Epithelial cell of esophagus (primary cell): ENCODE results near the gene MERTK.
"Not testable (repeated sequence)": the region's sequence is repeated elsewhere in the genome, so short reads cannot be mapped to it uniquely, and the experiment has no call there.

Experiments used
- DNase-seq: peaks from one replicate; pipeline ENCODE4 v3.0.0; 2010; ENCODE audit warnings: low read depth
- H3K4me3 ChIP-seq: 2 replicates; pipeline ENCODE4 v1.5.1; 2011; ENCODE audit warnings: mild to moderate bottlenecking, low read length, control low read depth
- CTCF ChIP-seq: IDR thresholded peaks from 2 replicates; pipeline ENCODE4 v1.5.1; 2011; ENCODE audit warnings: low read depth, mild to moderate bottlenecking, low read length, control low read depth, inconsistent platforms; ENCODE audit not compliant: insufficient read depth; ENCODE audit errors: missing control alignments

Gene MERTK

GRCh38 chr2:111958901-111959300 lies 60.5 kb downstream of the MERTK start:
- DNase-seq = no peak
- no peak for TF ChIP-seq CTCF
- no peak overlapping the region for H3K4me3 ChIP-seq

GRCh38 chr2:111961663-111962062 lies 63.3 kb downstream of the MERTK start:
- no peak for TF ChIP-seq CTCF
- no peak for DNase-seq
- H3K4me3 ChIP-seq = no peak overlapping the region

GRCh38 chr2:111963086-111963485 lies 64.7 kb downstream of the MERTK start:
- H3K4me3 ChIP-seq, DNase-seq: not testable (repeated sequence)

- not testable (repeated sequence) for H3K4me3 ChIP-seq, DNase-seq
Observed at GRCh38 chr2:111963508-111963907, 65.1 kb downstream of the MERTK start.

GRCh38 chr2:111965062-111965461 lies 66.7 kb downstream of the MERTK start:
- no peak for TF ChIP-seq CTCF
- H3K4me3 ChIP-seq = no peak overlapping the region
- no peak for DNase-seq

GRCh38 chr2:111966241-111966640 lies 67.8 kb downstream of the MERTK start:
- TF ChIP-seq CTCF = no peak
- no peak for DNase-seq
- no peak overlapping the region for H3K4me3 ChIP-seq

- peak; percentile 4 for DNase-seq
- TF ChIP-seq CTCF = no peak
- no peak overlapping the region for H3K4me3 ChIP-seq
Observed at GRCh38 chr2:111967018-111967417, 68.6 kb downstream of the MERTK start.

GRCh38 chr2:111970453-111970852 lies 72.0 kb downstream of the MERTK start:
- no peak overlapping the region for H3K4me3 ChIP-seq
- DNase-seq = no peak
- no peak for TF ChIP-seq CTCF
